GM12878 (cell line): Measurements from ENCODE around the gene PFN3. TPM values are rescaled to one million over a fixed set of nuclear protein-coding genes. Genes with fewer than 3 reads are reported as not detected.
A peak's percentile ranks its signal among the peaks of the same experiment; 100 is the strongest.

Experiments
- ASH2L ChIP-seq: fragments of 300-600, 200-600 bp; sonication (generic); IDR thresholded peaks from 2 replicates; pipeline ENCODE4 v1.6.1; 2017; ENCODE audit warnings: low read depth, mild to moderate bottlenecking, borderline replicate concordance
- BACH1 ChIP-seq: fragments of 450-650 bp; IDR thresholded peaks from 2 replicates; pipeline ENCODE4 v1.6.1; 2017; ENCODE audit warnings: mild to moderate bottlenecking, borderline replicate concordance
- BCL11A ChIP-seq: IDR thresholded peaks from 2 replicates; pipeline ENCODE4 v1.6.1; 2011; ENCODE audit warnings: low read depth, low read length
- CREB1 ChIP-seq: IDR thresholded peaks from 2 replicates; pipeline ENCODE4 v1.6.1; 2012; ENCODE audit warnings: low read depth, mild to moderate bottlenecking, inconsistent platforms
- CREM ChIP-seq: IDR thresholded peaks from 2 replicates; pipeline ENCODE4 v1.6.1; 2014; ENCODE audit warnings: antibody characterized with exemption, low read depth
- E2F4 ChIP-seq: IDR thresholded peaks from 2 replicates; pipeline ENCODE4 v1.6.1; 2012; ENCODE audit warnings: low read depth, low read length, improper control_type of control experiment
- ETV6 ChIP-seq, 2 experiments: fragments of 450-650 bp in 1 of 2; IDR thresholded peaks in 1 of 2; conservative IDR thresholded peaks in 1 of 2; 2 replicates each; pipeline ENCODE4 v1.6.1; 2014; ENCODE audit warnings: antibody characterized with exemption in 1 of 2, borderline replicate concordance in 1 of 2, low read depth in 1 of 2, mild to moderate bottlenecking in 1 of 2, moderate library complexity in 1 of 2
- FOXM1 ChIP-seq: IDR thresholded peaks from 2 replicates; pipeline ENCODE4 v1.6.1; 2012; ENCODE audit warnings: low read depth, mild to moderate bottlenecking, inconsistent platforms, low read length, moderate library complexity
- GATAD2B ChIP-seq: fragments of 450-650 bp; conservative IDR thresholded peaks from 2 replicates; pipeline ENCODE4 v1.6.1; 2017; ENCODE audit warnings: low read depth, mild to moderate bottlenecking, moderate library complexity
- MYC ChIP-seq: IDR thresholded peaks from 2 replicates; pipeline ENCODE4 v1.6.1; 2011; ENCODE audit warnings: mild to moderate bottlenecking, low read length, moderate library complexity, inconsistent platforms; ENCODE audit not compliant: insufficient read depth, insufficient replicate concordance, insufficient read length, severe bottlenecking
- NFYA ChIP-seq: IDR thresholded peaks from 2 replicates; pipeline ENCODE4 v1.6.1; 2011; ENCODE audit warnings: low read depth, mild to moderate bottlenecking, low read length, improper control_type of control experiment, borderline replicate concordance
- RB1 ChIP-seq: fragments of 450-650 bp; formaldehyde crosslinking; IDR thresholded peaks from 2 replicates; pipeline ENCODE4 v1.6.1; 2017; ENCODE audit warnings: mild to moderate bottlenecking, borderline replicate concordance
- RBBP5 ChIP-seq: fragments of 200-600 bp; sonication (generic); conservative IDR thresholded peaks from 2 replicates; pipeline ENCODE4 v1.6.1; 2016
- SIN3A ChIP-seq: IDR thresholded peaks from 2 replicates; pipeline ENCODE4 v1.6.1; 2012; ENCODE audit warnings: low read depth, low read length, improper control_type of control experiment
- SREBF2 ChIP-seq: IDR thresholded peaks from 2 replicates; pipeline ENCODE4 v1.6.1; 2012; ENCODE audit warnings: mild to moderate bottlenecking, low read length
- SUZ12 ChIP-seq: fragments of 200-600 bp; sonication (generic); IDR thresholded peaks from one replicate; pipeline ENCODE4 v1.6.1; 2018; ENCODE audit warnings: antibody characterized with exemption, mild to moderate bottlenecking; ENCODE audit not compliant: unreplicated experiment
- TCF12 ChIP-seq: IDR thresholded peaks from 2 replicates; pipeline ENCODE4 v1.6.1; 2011; ENCODE audit warnings: low read depth, mild to moderate bottlenecking, low read length
- ZNF217 ChIP-seq: fragments of 450-650 bp; IDR thresholded peaks from 2 replicates; pipeline ENCODE4 v1.6.1; 2017; ENCODE audit warnings: antibody characterized with exemption, mild to moderate bottlenecking
- polyA plus RNA-seq, 11 experiments: library from polyadenylated mRNA; depleted of rRNA in 4 of 11; unstranded in 6 of 11; stranded (reverse) in 5 of 11; fragments of >200 nt; fragmentation: Nextera tagmentation in 4 of 11; fragmentation: Illumina TruSeq in 1 of 11; extraction: Ambion mirVana in 4 of 11; extraction: Trizol in 1 of 11; gene quantifications; 1 replicate in 1 of 11; 2 replicates in 10 of 11; pipeline versions ENCODE4 v1.2.1 to v1.2.3, GENCODE V29; 2011 to 2016; ENCODE audit warnings: inconsistent platforms in 2 of 11, missing spikeins in 2 of 11, low read depth in 1 of 11
- total RNA-seq, 4 experiments: library from RNA; depleted of rRNA in 3 of 4; stranded (reverse); fragments of >200 nt in 3 of 4; fragmentation: Illumina TruSeq in 1 of 4; extraction: Trizol in 1 of 4; gene quantifications; 2 replicates each; pipeline versions ENCODE4 v1.2.1 to v1.2.3, GENCODE V29; 2013 to 2021
- TF ChIP-seq, protein P1 (sequence below): fragments of 450-650 bp; IDR thresholded peaks from 2 replicates; pipeline ENCODE4 v1.6.1; 2017; ENCODE audit warnings: mild to moderate bottlenecking, moderate library complexity
- TF ChIP-seq, protein P2 (sequence below): fragments of 450-650 bp; formaldehyde crosslinking; IDR thresholded peaks from 2 replicates; pipeline ENCODE4 v1.4.0; 2020; ENCODE audit warnings: mild to moderate bottlenecking, moderate library complexity

PFN3 gene
- total and polyA plus RNA-seq, 10 of the 15 experiments (the other 5 are each of a cell fraction or from before 2014, with no cell fraction given), result not detected

- TF ChIP-seq, protein P1, sequence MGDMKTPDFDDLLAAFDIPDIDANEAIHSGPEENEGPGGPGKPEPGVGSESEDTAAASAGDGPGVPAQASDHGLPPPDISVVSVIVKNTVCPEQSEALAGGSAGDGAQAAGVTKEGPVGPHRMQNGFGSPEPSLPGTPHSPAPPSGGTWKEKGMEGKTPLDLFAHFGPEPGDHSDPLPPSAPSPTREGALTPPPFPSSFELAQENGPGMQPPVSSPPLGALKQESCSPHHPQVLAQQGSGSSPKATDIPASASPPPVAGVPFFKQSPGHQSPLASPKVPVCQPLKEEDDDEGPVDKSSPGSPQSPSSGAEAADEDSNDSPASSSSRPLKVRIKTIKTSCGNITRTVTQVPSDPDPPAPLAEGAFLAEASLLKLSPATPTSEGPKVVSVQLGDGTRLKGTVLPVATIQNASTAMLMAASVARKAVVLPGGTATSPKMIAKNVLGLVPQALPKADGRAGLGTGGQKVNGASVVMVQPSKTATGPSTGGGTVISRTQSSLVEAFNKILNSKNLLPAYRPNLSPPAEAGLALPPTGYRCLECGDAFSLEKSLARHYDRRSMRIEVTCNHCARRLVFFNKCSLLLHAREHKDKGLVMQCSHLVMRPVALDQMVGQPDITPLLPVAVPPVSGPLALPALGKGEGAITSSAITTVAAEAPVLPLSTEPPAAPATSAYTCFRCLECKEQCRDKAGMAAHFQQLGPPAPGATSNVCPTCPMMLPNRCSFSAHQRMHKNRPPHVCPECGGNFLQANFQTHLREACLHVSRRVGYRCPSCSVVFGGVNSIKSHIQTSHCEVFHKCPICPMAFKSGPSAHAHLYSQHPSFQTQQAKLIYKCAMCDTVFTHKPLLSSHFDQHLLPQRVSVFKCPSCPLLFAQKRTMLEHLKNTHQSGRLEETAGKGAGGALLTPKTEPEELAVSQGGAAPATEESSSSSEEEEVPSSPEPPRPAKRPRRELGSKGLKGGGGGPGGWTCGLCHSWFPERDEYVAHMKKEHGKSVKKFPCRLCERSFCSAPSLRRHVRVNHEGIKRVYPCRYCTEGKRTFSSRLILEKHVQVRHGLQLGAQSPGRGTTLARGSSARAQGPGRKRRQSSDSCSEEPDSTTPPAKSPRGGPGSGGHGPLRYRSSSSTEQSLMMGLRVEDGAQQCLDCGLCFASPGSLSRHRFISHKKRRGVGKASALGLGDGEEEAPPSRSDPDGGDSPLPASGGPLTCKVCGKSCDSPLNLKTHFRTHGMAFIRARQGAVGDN, result peak; percentile 64
- TF ChIP-seq MYC (peak; percentile 42), BACH1 (peak; percentile 76), RBBP5 (no peak), BCL11A (no peak), ETV6 (conservative IDR thresholded peaks at IDR 0.05 in 1 of 2, IDR thresholded peaks at IDR 0.05 in 1 of 2; ENCODE audit: borderline replicate concordance in 1 of 2, low read depth in 1 of 2) (0 out of 4 replicates have a peak, but pooled peaks of 1 of the 2 experiments have one; percentile 8), FOXM1 (no peak), SREBF2 (no peak), TCF12 (no peak), E2F4 (no peak), SIN3A (no peak), NFYA (no peak), SUZ12 (no peak), GATAD2B (peak; percentile 78), CREB1 (peak; percentile 21; the same call in 1 of the 2 replicates), ASH2L (no peak), ZNF217 (no peak), RB1 (peak; percentile 54; the same call in 1 of the 2 replicates), CREM (peak; percentile 39; the same call in 1 of the 2 replicates)
- TF ChIP-seq, protein P2, sequence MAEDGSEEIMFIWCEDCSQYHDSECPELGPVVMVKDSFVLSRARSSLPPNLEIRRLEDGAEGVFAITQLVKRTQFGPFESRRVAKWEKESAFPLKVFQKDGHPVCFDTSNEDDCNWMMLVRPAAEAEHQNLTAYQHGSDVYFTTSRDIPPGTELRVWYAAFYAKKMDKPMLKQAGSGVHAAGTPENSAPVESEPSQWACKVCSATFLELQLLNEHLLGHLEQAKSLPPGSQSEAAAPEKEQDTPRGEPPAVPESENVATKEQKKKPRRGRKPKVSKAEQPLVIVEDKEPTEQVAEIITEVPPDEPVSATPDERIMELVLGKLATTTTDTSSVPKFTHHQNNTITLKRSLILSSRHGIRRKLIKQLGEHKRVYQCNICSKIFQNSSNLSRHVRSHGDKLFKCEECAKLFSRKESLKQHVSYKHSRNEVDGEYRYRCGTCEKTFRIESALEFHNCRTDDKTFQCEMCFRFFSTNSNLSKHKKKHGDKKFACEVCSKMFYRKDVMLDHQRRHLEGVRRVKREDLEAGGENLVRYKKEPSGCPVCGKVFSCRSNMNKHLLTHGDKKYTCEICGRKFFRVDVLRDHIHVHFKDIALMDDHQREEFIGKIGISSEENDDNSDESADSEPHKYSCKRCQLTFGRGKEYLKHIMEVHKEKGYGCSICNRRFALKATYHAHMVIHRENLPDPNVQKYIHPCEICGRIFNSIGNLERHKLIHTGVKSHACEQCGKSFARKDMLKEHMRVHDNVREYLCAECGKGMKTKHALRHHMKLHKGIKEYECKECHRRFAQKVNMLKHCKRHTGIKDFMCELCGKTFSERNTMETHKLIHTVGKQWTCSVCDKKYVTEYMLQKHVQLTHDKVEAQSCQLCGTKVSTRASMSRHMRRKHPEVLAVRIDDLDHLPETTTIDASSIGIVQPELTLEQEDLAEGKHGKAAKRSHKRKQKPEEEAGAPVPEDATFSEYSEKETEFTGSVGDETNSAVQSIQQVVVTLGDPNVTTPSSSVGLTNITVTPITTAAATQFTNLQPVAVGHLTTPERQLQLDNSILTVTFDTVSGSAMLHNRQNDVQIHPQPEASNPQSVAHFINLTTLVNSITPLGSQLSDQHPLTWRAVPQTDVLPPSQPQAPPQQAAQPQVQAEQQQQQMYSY (CRISPR knock-in tag), result no peak
Measured at GRCh38 chr5:177403792-177404640, 3.6 kb upstream of the PFN3 start (continued).
